NCI-H1436 (cell line): ENCODE measurements around the gene TKTL1.

Experiments
- DNase-seq: peaks from one replicate; lab custom pipeline; 2025; lab: John Stamatoyannopoulos, UW

The TKTL1 gene

GRCh38 chrX:154378059-154378798, 82.6 kb downstream of the TKTL1 start:
- DNase-seq = peak; percentile 54

GRCh38 chrX:154378799-154379568, 83.4 kb downstream of the TKTL1 start, which contains the start of gene EMD:
TSS of gene EMD (plus strand) at chrX:154379295. CDS start at chrX:154379485, 190 bp downstream.
- DNase-seq = peak; percentile 100

- DNase-seq = no peak
These were observed 84.0 kb downstream of the TKTL1 start for GRCh38 chrX:154379569-154379951.
